A673 (cell line): ENCODE measurements around the gene ZNF134.

Experiments
- CTCF ChIP-seq: fragments of 300-800, 200-600 bp; sonication (generic); conservative IDR thresholded peaks from 2 replicates; pipeline ENCODE4 v1.5.1; 2017; ENCODE audit warnings: low read depth, mild to moderate bottlenecking, antibody characterized with exemption, low read length, moderate library complexity, mixed read lengths
- EZH2 ChIP-seq: fragments of 200-600 bp; sonication (generic); IDR thresholded peaks from 2 replicates; pipeline ENCODE4 v1.6.1; 2017; ENCODE audit warnings: borderline replicate concordance, low read depth, mild to moderate bottlenecking, mixed read lengths, antibody characterized with exemption, low read length; ENCODE audit not compliant: poor library complexity, severe bottlenecking

GRCh38 chr19:57572415-57572947 lies 41.6 kb upstream of the ZNF134 start:
- TF ChIP-seq CTCF = no peak
- TF ChIP-seq EZH2 = no peak
